Activated CD4-positive, CD25-positive, alpha-beta regulatory T cell (primary cell): ENCODE results near the gene RMDN2.
A peak's percentile ranks its signal among the peaks of the same experiment; 100 is the strongest.

ENCODE experiments used
- DNase-seq, 4 experiments: peaks; one replicate each; lab custom pipeline; 2025; lab: John Stamatoyannopoulos, UW

The RMDN2 gene, protein sequence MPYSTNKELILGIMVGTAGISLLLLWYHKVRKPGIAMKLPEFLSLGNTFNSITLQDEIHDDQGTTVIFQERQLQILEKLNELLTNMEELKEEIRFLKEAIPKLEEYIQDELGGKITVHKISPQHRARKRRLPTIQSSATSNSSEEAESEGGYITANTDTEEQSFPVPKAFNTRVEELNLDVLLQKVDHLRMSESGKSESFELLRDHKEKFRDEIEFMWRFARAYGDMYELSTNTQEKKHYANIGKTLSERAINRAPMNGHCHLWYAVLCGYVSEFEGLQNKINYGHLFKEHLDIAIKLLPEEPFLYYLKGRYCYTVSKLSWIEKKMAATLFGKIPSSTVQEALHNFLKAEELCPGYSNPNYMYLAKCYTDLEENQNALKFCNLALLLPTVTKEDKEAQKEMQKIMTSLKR

GRCh38 chr2:37925063-37925897 is at the start of gene RMDN2:
Gene RMDN2, plus strand, starts transcription at chr2:37925287. Its CDS starts 3,991 bp downstream, at chr2:37929278.
- DNase-seq = peak; percentile 52 to 67 (median 58)

DNA sequence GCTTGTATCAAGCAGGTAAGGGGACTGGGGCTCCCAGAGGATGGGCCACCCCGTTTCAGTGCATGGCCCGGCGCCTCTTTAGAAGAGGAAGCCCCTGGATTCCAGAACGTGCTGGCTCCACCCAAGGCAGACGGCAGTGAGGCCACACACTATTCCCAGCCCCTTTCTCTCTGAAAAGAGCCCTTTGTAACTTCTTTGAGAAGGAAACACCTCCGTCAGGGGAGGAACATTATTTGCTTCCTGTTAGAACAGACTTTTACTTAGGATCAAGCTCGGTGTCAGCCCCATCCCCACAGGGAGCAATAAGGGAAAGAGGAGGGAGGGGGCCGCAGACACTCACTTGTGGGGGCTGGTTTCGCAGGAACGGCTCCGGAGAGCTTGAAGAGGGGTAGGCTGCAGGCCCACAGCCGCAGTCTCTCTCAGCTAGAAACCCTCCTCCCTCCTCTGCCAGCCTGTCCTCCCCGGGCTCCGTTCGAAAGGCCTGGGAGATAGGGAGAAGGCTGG is 49.6 kb upstream of the RMDN2 start:
- no peak for DNase-seq

GRCh38 chr2:37876227-37876626 is 48.9 kb upstream of the RMDN2 start:
- DNase-seq = no peak

DNA sequence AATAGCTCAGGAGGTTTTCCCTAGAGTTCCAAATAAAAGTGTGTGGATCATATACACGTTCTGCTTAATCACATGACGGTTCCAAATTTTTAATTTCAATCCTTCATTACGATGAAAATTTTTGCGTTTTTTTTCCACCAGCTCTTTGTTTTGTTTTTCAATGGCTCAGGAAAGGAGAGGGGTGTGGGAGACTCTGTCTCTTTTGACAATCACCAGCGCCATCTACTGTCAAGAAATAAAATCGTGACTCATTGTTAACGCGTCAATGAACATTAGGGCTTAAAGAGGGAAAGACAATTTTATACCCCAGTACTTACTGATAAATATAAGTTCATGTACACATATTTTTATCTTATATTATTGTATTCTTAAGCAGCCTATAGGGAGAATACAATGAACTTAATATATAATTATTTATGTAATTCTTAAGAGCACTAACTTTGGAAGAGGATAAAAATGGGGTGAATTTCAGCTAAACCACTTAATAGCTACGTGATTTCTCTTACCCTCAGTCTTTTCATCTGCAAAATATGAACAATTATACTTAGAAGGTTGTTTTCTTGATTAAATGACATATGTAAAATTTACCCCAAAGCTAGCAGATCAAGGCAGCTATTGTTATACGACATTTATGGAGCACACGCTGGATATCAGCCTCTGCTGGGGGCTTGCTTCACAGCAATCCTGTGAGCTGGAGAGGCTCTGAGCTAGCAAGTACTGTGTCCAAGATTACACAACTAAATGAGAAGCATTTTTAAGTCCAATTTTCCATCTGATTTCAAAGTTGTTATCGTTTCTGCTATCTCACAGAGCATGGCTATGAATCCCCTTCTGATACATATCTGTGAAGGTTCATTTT is 47.4 kb upstream of the RMDN2 start:
- DNase-seq = no peak

GRCh38 chr2:37878536-37878935 is 46.6 kb upstream of the RMDN2 start:
- DNase-seq = no peak

- no peak for DNase-seq
These were observed 44.5 kb upstream of the RMDN2 start for GRCh38 chr2:37880551-37880950.

DNA sequence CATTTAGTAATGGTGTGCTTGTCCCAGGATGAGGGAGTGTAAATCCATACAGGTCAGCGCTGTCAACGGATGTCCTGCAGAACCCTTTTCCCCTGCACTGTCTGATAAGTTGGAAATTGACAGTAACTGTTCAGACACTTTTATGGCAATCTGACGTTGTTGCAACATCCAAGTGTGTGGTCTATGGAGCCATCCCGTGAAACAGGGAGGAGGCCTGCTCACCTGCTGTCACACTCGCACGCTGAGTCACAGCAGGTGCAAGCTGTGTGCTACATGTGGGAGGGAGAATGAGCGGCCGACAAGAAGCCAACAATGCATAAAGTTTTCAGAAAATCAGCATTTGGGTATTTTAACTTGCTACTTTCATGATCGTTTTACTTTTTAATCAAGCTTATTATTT is 43.7 kb upstream of the RMDN2 start:
- no peak for DNase-seq

GRCh38 chr2:37882036-37882435 is 43.1 kb upstream of the RMDN2 start:
- no peak for DNase-seq

DNA sequence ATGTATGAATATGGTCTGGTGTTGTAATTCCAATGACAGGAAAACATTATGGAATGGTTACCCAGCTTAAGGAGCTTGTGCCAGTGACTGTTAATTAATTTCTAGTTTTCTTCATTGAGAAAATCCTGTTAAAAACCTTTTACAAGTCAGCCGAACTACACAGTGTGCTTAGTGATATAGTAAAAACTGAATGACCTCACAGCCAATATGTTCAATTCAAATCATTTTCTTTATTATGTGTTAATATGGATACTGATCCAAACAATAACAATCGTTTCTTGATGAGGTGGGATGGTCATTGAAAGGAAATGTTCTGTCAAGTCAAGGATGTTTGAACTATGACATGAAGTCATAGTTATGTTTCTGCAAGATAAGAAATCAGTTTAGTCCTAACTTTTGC is 41.6 kb upstream of the RMDN2 start:
- no peak for DNase-seq

- DNase-seq = no peak
These were observed 39.6 kb upstream of the RMDN2 start for GRCh38 chr2:37885329-37885993.

GRCh38 chr2:37886745-37887144 is 38.3 kb upstream of the RMDN2 start:
- DNase-seq = no peak

DNA sequence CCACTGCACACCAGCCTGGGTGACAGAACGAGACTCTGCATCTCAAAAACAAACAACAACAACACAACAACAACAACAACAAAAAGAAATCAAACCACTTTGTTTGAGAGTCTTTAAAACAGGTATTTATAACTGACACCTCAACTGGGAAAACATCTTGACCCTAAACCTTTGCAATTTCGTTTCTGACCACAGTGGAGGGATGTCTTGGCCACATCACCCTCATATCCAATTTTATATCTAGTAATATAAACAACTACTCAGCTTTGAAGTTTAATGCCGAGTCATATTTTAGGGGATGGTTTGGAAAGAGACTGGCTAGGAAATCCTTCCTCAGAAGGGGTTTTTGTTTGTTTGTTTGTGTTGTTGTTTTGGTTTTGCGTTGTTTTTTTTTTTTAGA is 37.8 kb upstream of the RMDN2 start:
- no peak for DNase-seq

DNA sequence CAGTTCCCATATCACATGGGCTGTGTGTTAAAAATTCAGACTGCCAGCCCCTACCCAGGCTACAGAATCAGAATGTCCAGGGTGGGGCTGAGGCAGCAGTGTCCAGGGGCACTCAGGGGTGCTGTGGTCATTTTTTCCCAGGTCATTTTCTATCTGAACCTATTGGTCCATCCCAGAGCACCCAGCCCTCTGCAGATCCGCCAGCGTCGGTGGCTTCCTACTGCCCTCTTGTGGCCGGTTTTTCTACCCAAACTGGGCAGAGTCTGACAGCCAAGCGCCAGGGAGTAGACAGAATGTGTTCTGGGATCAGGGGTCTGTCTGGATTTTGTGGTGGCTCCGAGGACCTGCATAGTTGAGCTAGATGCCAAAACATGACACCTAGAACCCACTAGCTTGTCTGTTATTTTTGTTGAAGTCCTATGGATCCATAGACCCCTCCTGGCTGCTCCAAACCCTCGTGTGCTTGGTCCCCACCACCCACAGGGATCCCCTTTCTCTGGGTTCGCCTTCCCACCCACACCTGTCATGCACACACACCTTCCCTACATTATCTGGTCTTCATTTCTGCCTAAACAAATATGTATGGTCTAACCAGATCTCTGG is 34.1 kb upstream of the RMDN2 start:
- peak; percentile 22 to 63 (median 38) for DNase-seq

DNA sequence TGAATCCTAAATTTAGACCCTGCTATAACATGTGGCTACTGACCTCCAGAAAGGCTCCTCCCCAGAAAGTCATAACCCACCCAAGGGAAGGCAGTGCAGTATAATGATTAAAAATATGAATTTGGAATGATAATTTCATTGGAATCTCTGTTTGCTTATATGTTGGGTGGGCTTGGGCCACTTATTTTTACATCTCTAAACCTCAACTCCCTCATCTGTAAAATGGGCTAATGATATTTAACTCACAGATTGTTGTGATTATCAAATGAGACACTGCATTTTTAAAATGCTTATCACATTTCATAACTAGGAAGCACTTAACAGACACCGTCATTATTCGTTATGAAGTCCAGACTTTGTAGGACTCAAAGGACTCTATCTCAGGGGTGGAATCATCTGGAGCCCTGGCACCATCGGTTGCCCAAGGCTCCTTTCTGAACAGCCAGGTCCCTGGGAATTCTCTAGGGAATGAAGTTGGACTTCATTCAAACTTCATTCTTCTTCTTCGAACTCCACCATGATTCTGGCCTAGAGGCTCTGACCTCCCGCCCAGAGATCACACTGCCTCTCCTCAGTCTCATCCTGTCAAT is 33.1 kb upstream of the RMDN2 start:
- DNase-seq = no peak

GRCh38 chr2:37892436-37893114 is 32.5 kb upstream of the RMDN2 start:
- DNase-seq = no peak

DNA sequence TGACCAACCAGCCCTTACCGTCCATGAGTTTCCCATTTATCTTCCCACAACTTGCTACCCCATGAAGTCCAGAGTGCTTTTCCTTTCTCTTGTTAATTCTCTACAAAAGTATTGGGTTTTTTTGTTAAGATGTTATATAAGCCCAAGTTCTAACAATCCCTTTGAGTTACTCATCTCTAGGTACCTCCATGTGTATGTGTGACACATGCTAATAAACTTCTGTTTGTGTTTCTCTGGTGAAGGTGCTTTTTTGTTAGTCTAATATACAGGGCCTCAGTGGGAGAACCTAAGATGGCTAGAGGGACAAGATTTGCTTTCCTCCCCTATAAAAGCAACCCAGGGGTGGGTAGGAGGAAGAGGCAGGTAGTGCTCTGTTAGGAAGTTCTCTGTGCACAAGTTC is 31.8 kb upstream of the RMDN2 start:
- no peak for DNase-seq

GRCh38 chr2:37894047-37894446 is 31.0 kb upstream of the RMDN2 start:
- DNase-seq = no peak

DNA sequence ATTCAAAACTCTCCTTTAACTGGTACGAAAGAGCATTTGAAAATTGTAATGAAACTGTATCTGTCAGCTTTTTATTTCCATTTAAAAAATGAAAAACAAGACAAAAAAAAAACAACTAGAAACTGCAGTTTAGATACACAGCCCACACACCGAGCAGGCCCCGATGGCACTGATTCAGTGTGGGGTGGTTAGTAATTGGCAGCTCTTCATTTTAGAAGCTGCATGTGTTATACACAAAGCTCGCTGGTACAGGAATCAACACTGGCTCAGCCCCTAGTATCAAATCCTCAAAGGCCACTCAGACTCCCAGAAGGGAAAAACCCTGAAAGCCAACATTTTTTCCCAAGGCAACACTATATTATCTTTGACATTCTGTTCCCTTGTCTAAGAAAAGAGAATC is 30.5 kb upstream of the RMDN2 start:
- DNase-seq = no peak

DNA sequence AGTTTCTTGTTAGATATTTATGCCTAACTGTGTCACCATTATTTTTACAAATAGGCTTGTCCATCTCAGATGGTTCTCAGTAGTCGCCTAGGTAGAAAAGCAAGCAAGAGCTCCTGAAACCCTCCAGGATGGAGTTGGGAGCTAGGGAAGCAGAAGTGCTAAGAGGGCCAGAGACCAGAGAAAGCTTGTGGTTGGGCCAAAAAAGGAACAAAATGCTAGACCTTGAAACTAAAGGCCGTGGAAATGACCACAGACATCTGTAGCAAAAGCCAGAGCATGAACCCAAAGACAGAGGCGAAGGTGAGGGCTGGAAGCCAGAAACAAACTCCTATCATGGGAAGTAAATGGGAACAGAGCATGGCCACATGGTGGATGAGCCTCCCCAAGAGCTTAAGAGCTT is 29.9 kb upstream of the RMDN2 start:
- no peak for DNase-seq

DNA sequence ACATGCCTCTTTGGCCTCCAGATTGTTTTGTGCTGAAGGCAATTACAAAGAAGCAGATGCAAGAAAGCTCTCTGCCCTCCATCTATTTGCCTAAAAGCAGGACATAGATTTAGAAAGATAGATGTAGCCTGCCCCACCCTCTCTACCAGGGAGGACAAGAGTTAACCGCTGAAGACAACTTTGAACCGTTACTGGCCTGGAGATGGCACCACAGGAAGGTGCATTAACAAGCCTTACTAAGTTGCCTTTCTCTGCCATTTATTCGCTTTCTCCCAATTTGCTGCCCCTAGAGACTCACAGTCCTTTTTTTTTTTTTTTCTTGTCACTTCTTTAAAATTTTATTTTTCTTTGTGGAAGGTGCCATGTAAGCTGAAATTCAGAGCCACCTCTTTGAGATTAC is 28.8 kb upstream of the RMDN2 start:
- DNase-seq = no peak
